Measurements from ENCODE around the gene SGMS1. TPM values are rescaled to one million over a fixed set of nuclear protein-coding genes. Genes with fewer than 3 reads are reported as not detected.

The SGMS1 gene
- total and polyA plus RNA-seq, 2 donors (not counting 3 experiments of a cell fraction or from before 2014, with no cell fraction given) = 9.7 to 23.7 TPM

GRCh38 chr10:50375051-50375452, 248.7 kb downstream of the SGMS1 start:
- dilution Hi-C loops (cut with MboI; ENCODE audit: extremely low pct_ligation_motif_present, low sequenced_read_pairs) (no loop called here), intact Hi-C loops (cut with micrococcal nuclease) (no loop called here)
- Histone ChIP-seq H3K27ac (ENCODE audit: insufficient read depth, low read depth, low read length) (no peak overlapping the region), H3K4me2 (ENCODE audit: insufficient read depth, low read length) (no peak overlapping the region), H3K9me1 (replicated peaks; ENCODE audit: control insufficient read depth, extremely low read depth, insufficient read depth, low read length) (no peaks in the 10 kb centered on the region), H3K4me3 (replicated peaks in 1 of 3; ENCODE audit: insufficient read depth in 1 of 3, low read depth in 1 of 3, low read length in 3 of 3) (no peak overlapping the region), H3K9me3 (replicated peaks; ENCODE audit: control insufficient read depth, insufficient read depth, low read length) (no peaks in the 10 kb centered on the region), H3K79me2 (ENCODE audit: control insufficient read depth, insufficient read depth, low read length) (peaks cover 9% of the 10 kb centered on the region), H3K27me3 (ENCODE audit: control insufficient read depth in 2 of 2, insufficient read depth in 2 of 2, low read length in 2 of 2) (no peaks in the 10 kb centered on the region), H4K20me1 (replicated peaks; ENCODE audit: control insufficient read depth, extremely low read depth, insufficient read depth, low read length) (no peaks in the 10 kb centered on the region), H2AFZ (ENCODE audit: low read depth, low read length) (no peak overlapping the region), H3K36me3 (ENCODE audit: control insufficient read depth in 2 of 2, extremely low read depth in 1 of 2, insufficient read depth in 2 of 2, low read length in 2 of 2) (no peaks in the 10 kb centered on the region), H3K9ac (replicated peaks; ENCODE audit: extremely low read depth, insufficient read depth, low read length) (no peak overlapping the region), H3K4me1 (ENCODE audit: control insufficient read depth, extremely low read depth, insufficient read depth, low read length) (peaks cover 3% of the 10 kb centered on the region)
- ChIA-PET POLR2A (no interaction called here), CTCF (no interaction called here)
- no peak for DNase-seq (ENCODE audit: low read depth, low spot score)
- FAIRE-seq = no peak
- no peak for TF ChIP-seq EZH2 (IDR thresholded peaks at IDR 0.05; ENCODE audit: borderline replicate concordance, low read depth, low read length, severe bottlenecking)
- TF ChIP-seq GATA2 (IDR thresholded peaks at IDR 0.05; ENCODE audit: insufficient read depth, insufficient read length, low read depth, low read length) = no peak
- TF ChIP-seq JUN (IDR thresholded peaks at IDR 0.05; ENCODE audit: borderline replicate concordance, insufficient read depth, insufficient read length, low read depth) = no peak
- no peak for TF ChIP-seq POLR2A (IDR thresholded peaks at IDR 0.05; ENCODE audit: low read depth, low read length)
- no peak for TF ChIP-seq POLR2AphosphoS5 (IDR thresholded peaks at IDR 0.05; ENCODE audit: insufficient read depth, low read depth, low read length)
- no peak for TF ChIP-seq MYC (IDR thresholded peaks at IDR 0.05; ENCODE audit: low read depth, low read length)
- TF ChIP-seq, protein P1, sequence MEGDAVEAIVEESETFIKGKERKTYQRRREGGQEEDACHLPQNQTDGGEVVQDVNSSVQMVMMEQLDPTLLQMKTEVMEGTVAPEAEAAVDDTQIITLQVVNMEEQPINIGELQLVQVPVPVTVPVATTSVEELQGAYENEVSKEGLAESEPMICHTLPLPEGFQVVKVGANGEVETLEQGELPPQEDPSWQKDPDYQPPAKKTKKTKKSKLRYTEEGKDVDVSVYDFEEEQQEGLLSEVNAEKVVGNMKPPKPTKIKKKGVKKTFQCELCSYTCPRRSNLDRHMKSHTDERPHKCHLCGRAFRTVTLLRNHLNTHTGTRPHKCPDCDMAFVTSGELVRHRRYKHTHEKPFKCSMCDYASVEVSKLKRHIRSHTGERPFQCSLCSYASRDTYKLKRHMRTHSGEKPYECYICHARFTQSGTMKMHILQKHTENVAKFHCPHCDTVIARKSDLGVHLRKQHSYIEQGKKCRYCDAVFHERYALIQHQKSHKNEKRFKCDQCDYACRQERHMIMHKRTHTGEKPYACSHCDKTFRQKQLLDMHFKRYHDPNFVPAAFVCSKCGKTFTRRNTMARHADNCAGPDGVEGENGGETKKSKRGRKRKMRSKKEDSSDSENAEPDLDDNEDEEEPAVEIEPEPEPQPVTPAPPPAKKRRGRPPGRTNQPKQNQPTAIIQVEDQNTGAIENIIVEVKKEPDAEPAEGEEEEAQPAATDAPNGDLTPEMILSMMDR (IDR thresholded peaks at IDR 0.05; ENCODE audit: extremely low read depth in 1 of 2, insufficient read depth in 1 of 2, low read depth in 1 of 2, low read length in 2 of 2) = no peak
- TF ChIP-seq, protein P2, sequence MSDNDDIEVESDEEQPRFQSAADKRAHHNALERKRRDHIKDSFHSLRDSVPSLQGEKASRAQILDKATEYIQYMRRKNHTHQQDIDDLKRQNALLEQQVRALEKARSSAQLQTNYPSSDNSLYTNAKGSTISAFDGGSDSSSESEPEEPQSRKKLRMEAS (IDR thresholded peaks at IDR 0.05; ENCODE audit: insufficient read depth, insufficient read length) = no peak
- TF ChIP-seq FOS (IDR thresholded peaks at IDR 0.05; ENCODE audit: borderline replicate concordance, insufficient read depth, low read length) = no peak
- no TSS peak for BruUV-seq (replicated peaks)

Data from endothelial cell of umbilical vein (primary cell).